ENCODE results near the gene SULT2B1.
"Not testable (repeated sequence)": the region's sequence is repeated elsewhere in the genome, so short reads cannot be mapped to it uniquely, and the experiment has no call there.

GRCh38 chr19:48577908-48578307 is 25.9 kb downstream of the SULT2B1 start:
- not testable (repeated sequence) for TF ChIP-seq CTCF (conservative IDR thresholded peaks at IDR 0.05; ENCODE audit: low read length); EZH2phosphoT487 (IDR thresholded peaks at IDR 0.05; ENCODE audit: borderline replicate concordance, low read depth, low read length)
